HEK293 (cell line): ENCODE measurements around the gene TAF1D.

ENCODE experiments used
- ZEB2 ChIP-seq: fragments of 450-650 bp; formaldehyde crosslinking; IDR thresholded peaks from 2 replicates; pipeline ENCODE4 v1.5.1; 2016; ENCODE audit warnings: missing biosample characterization, missing genetic modification characterization
- ZNF175 ChIP-seq: fragments of 450-650 bp; formaldehyde crosslinking; IDR thresholded peaks from 2 replicates; pipeline ENCODE4 v1.5.1; 2016; ENCODE audit warnings: missing biosample characterization, missing genetic modification characterization
- ZNF274 ChIP-seq, 2 experiments: fragments of 200-500 bp in 1 of 2; fragments of 450-650 bp in 1 of 2; sonication (Bioruptor generic) in 1 of 2; formaldehyde crosslinking in 1 of 2; IDR thresholded peaks; 2 replicates each; pipeline versions ENCODE4 v1.5.1 to v1.6.1; 2014 to 2016; ENCODE audit warnings: borderline replicate concordance in 1 of 2, inconsistent platforms in 1 of 2, low read length in 1 of 2, missing biosample characterization in 1 of 2, missing genetic modification characterization in 1 of 2
- ZNF311 ChIP-seq: fragments of 450-650 bp; formaldehyde crosslinking; IDR thresholded peaks from 2 replicates; pipeline ENCODE4 v1.5.1; 2017; ENCODE audit warnings: missing biosample characterization, missing genetic modification characterization, borderline replicate concordance
- ZNF426 ChIP-seq: fragments of 450-650 bp; formaldehyde crosslinking; IDR thresholded peaks from 2 replicates; pipeline ENCODE4 v1.5.1; 2017; ENCODE audit warnings: missing biosample characterization, missing genetic modification characterization, mild to moderate bottlenecking, inconsistent platforms, moderate library complexity
- ZNF747 ChIP-seq: fragments of 450-650 bp; formaldehyde crosslinking; IDR thresholded peaks from 2 replicates; pipeline ENCODE4 v1.5.1; 2016; ENCODE audit warnings: missing biosample characterization, missing genetic modification characterization
- ZSCAN30 ChIP-seq: fragments of 450-650 bp; IDR thresholded peaks from 2 replicates; pipeline ENCODE4 v1.5.1; 2018; ENCODE audit warnings: missing biosample characterization, mild to moderate bottlenecking, missing genetic modification characterization, moderate library complexity
- TF ChIP-seq, protein P1 (sequence below): fragments of 450-650 bp; formaldehyde crosslinking; IDR thresholded peaks from 2 replicates; pipeline ENCODE4 v1.5.1; 2016; ENCODE audit warnings: missing biosample characterization, missing genetic modification characterization

DNA sequence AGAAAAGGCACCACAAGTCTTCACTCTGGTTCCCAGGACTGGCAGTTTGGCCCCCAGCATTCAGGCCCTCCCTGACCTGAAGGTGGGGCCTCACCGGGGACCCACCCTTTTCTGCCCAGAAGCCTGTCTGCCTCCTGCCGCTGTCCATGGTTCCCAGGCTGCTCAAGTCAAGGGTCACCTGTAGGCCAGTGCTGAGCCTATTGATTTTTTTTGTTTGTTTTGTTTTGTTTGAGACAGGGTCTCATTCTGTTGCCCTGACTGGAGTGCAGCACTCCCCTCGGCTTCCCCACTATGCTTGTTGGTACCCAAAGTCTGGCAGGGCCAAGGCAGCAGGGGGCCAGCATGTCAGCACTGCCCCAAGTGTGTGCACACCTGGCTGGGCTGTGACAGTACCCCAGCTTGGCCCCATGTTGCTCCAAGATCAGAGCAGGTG is 31.8 kb upstream of the TAF1D start:
- TF ChIP-seq ZNF175 (tag by site-specific recombination) (no peak), ZNF274 (IDR thresholded peaks at IDR 0.05; ENCODE audit: low read length) (no peak), ZNF274 (tag by site-specific recombination; IDR thresholded peaks at IDR 0.05; ENCODE audit: borderline replicate concordance) (no peak), ZNF426 (no peak), ZEB2 (no peak), ZSCAN30 (tag by site-specific recombination) (no peak), ZNF311 (tag by site-specific recombination) (no peak), ZNF747 (tag by site-specific recombination) (no peak)
- TF ChIP-seq, protein P1, sequence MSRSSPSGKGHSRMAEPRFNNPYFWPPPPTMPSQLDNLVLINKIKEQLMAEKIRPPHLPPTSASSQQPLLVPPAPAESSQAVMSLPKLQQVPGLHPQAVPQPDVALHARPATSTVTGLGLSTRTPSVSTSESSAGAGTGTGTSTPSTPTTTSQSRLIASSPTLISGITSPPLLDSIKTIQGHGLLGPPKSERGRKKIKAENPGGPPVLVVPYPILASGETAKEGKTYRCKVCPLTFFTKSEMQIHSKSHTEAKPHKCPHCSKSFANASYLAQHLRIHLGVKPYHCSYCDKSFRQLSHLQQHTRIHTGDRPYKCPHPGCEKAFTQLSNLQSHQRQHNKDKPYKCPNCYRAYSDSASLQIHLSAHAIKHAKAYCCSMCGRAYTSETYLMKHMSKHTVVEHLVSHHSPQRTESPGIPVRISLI (tag by site-specific recombination): no peak
